CD14-positive monocyte (primary cell): ENCODE measurements around the gene IL10RB. TPM values are rescaled to one million over a fixed set of nuclear protein-coding genes. Genes with fewer than 3 reads are reported as not detected.
A peak's percentile ranks its signal among the peaks of the same experiment; 100 is the strongest.

Experiments
- DNase-seq, 3 donors: peaks; one replicate each; pipeline ENCODE4 v3.0.0-alpha.2; 2011 to 2022
- H2AFZ ChIP-seq: 2 replicates; pipeline ENCODE4 v1.6.0; 2012; ENCODE audit warnings: mild to moderate bottlenecking, low read depth, low read length, inconsistent platforms; ENCODE audit not compliant: insufficient read depth, poor library complexity, severe bottlenecking
- H3K27ac ChIP-seq, 2 donors: 1 replicate in 1 of 2; 2 replicates in 1 of 2; pipeline ENCODE4 v1.5.1; 2012 to 2013; ENCODE audit warnings: low read length in 2 of 2, control low read depth in 1 of 2, inconsistent platforms in 1 of 2, low read depth in 1 of 2, mild to moderate bottlenecking in 1 of 2
- H3K27me3 ChIP-seq, 2 donors: one replicate each; pipeline versions ENCODE4 v1.6.0 to v1.6.1; 2011 to 2013; ENCODE audit warnings: low read length in 2 of 2; ENCODE audit not compliant: control insufficient read depth in 2 of 2, insufficient read depth in 2 of 2
- H3K36me3 ChIP-seq, 2 donors: replicated peaks in 1 of 2; 1 replicate in 1 of 2; 2 replicates in 1 of 2; pipeline versions ENCODE4 v1.5.1 to v1.6.1; 2012 to 2013; ENCODE audit warnings: low read length in 2 of 2, control low read depth in 1 of 2, inconsistent platforms in 1 of 2, mild to moderate bottlenecking in 1 of 2; ENCODE audit not compliant: insufficient read depth in 2 of 2, control insufficient read depth in 1 of 2
- H3K4me1 ChIP-seq, 2 donors: 1 replicate in 1 of 2; 2 replicates in 1 of 2; pipeline versions ENCODE4 v1.5.1 to v1.6.1; 2012 to 2013; ENCODE audit warnings: low read length in 2 of 2, control low read depth in 1 of 2, inconsistent platforms in 1 of 2, mild to moderate bottlenecking in 1 of 2, moderate library complexity in 1 of 2; ENCODE audit not compliant: insufficient read depth in 2 of 2, control insufficient read depth in 1 of 2
- H3K4me2 ChIP-seq: replicated peaks from 2 replicates; pipeline ENCODE3; 2012; ENCODE audit warnings: low read length, moderate library complexity, mild to moderate bottlenecking; ENCODE audit not compliant: poor library complexity, severe bottlenecking; ENCODE audit errors: extremely low read depth
- H3K4me3 ChIP-seq, 3 experiments: fragments of 200-600 bp in 1 of 3; sonication (generic) in 1 of 3; replicated peaks in 1 of 3; 1 replicate in 2 of 3; 2 replicates in 1 of 3; pipeline ENCODE4 v1.5.1; 2011 to 2013; ENCODE audit warnings: low read length in 3 of 3, mild to moderate bottlenecking in 3 of 3, control low read depth in 2 of 3, low read depth in 2 of 3, inconsistent platforms in 1 of 3, moderate library complexity in 1 of 3
- H3K79me2 ChIP-seq: 2 replicates; pipeline ENCODE4 v1.6.0; 2012; ENCODE audit warnings: mild to moderate bottlenecking, control low read depth, inconsistent platforms, low read length, moderate library complexity; ENCODE audit not compliant: insufficient read depth
- H3K9ac ChIP-seq: 2 replicates; pipeline ENCODE4 v1.6.0; 2017; ENCODE audit warnings: low read length, mild to moderate bottlenecking; ENCODE audit not compliant: insufficient read depth, poor library complexity, severe bottlenecking
- H3K9me3 ChIP-seq, 2 donors: replicated peaks in 1 of 2; 1 replicate in 1 of 2; 2 replicates in 1 of 2; pipeline versions ENCODE4 v1.5.1 to v1.6.1; 2012 to 2013; ENCODE audit warnings: low read length in 2 of 2, control low read depth in 1 of 2; ENCODE audit not compliant: control insufficient read depth in 1 of 2, insufficient read depth in 1 of 2
- H4K20me1 ChIP-seq: 2 replicates; pipeline ENCODE4 v1.6.0; 2012; ENCODE audit warnings: mild to moderate bottlenecking, low read length, control low read depth, moderate library complexity; ENCODE audit not compliant: insufficient read depth
- H3K27ac Mint-ChIP-seq, 7 donors: one replicate each; pipeline ENCODE4 v1.8.0; 2020; ENCODE audit warnings: mild to moderate bottlenecking in 7 of 7, mixed read lengths in 7 of 7, moderate library complexity in 6 of 7, inconsistent platforms in 2 of 7
- H3K27me3 Mint-ChIP-seq, 3 donors: one replicate each; pipeline ENCODE4 v1.8.0; 2021 to 2022; ENCODE audit warnings: low read depth in 3 of 3, mild to moderate bottlenecking in 3 of 3, mixed read lengths in 3 of 3, moderate library complexity in 3 of 3, inconsistent platforms in 1 of 3
- H3K36me3 Mint-ChIP-seq, 2 donors: one replicate each; pipeline ENCODE4 v1.8.0; 2020; ENCODE audit warnings: mixed read lengths in 2 of 2, inconsistent platforms in 1 of 2, mild to moderate bottlenecking in 1 of 2
- H3K4me1 Mint-ChIP-seq: one replicate; pipeline ENCODE4 v1.8.0; 2020; ENCODE audit warnings: mild to moderate bottlenecking, mixed read lengths
- H3K4me3 Mint-ChIP-seq, 2 donors: one replicate each; pipeline ENCODE4 v1.8.0; 2020; ENCODE audit warnings: mild to moderate bottlenecking in 2 of 2, mixed read lengths in 2 of 2, moderate library complexity in 1 of 2
- H3K9me3 Mint-ChIP-seq, 7 donors: one replicate each; pipeline ENCODE4 v1.8.0; 2020 to 2022; ENCODE audit warnings: mixed read lengths in 7 of 7, mild to moderate bottlenecking in 6 of 7, moderate library complexity in 6 of 7, inconsistent platforms in 2 of 7
- CTCF ChIP-seq: fragments of 200-600 bp; IDR thresholded peaks from one replicate; pipeline ENCODE4 v1.8.0; 2022; ENCODE audit warnings: antibody characterized with exemption, mild to moderate bottlenecking
- WGBS: methylation state at CpG from one replicate; pipeline ENCODE4 v1.1.5; 2013; ENCODE audit warnings: missing lambda C conversion rate; ENCODE audit not compliant: insufficient coverage; 5-methylcytosine and 5-hydroxymethylcytosine counted together
- intact Hi-C, 2 donors: fragments of 100-400 bp; cut with micrococcal nuclease; formaldehyde crosslinking; loops; one replicate each; pipeline versions ENCODE4 v1.15.0 to v1.15.1; 2023
- polyA plus RNA-seq, 3 donors: library from polyadenylated mRNA; depleted of rRNA in 1 of 3; unstranded in 2 of 3; stranded (reverse) in 1 of 3; fragments of 300-500 nt in 2 of 3; fragments of >200 nt in 1 of 3; fragmentation: Illumina TruSeq in 2 of 3; gene quantifications; 1 replicate in 2 of 3; 2 replicates in 1 of 3; pipeline ENCODE4 v1.2.3, GENCODE V29; 2012 to 2021

The IL10RB gene
- polyA plus RNA-seq, 3 donors: 79.0 to 225 (median 212) TPM

- Mint-ChIP-seq H3K4me3 (no peak overlapping the region), H3K27ac (peak overlapping the region; percentile 32 to 95 (median 89)), H3K36me3 (peaks cover 75 to 87% of the 10 kb centered on the region in 2 donors), H3K9me3 (no peaks in the 10 kb centered on the region), H3K27me3 (peaks cover 0 to 3% (median 0%) of the 10 kb centered on the region in 3 donors), H3K4me1 (peaks cover 37% of the 10 kb centered on the region)
- Histone ChIP-seq H3K27ac (peak overlapping the region in 1 of 2 donors; percentile 80), H3K4me3 (no peak overlapping the region), H3K9ac (no peak overlapping the region), H3K9me3 (no peaks in the 10 kb centered on the region), H3K4me2 (no peak overlapping the region), H3K27me3 (no peaks in the 10 kb centered on the region), H2AFZ (no peak overlapping the region), H4K20me1 (peaks cover 61% of the 10 kb centered on the region), H3K36me3 (peaks cover 55 to 86% of the 10 kb centered on the region in 2 donors), H3K4me1 (peaks cover 27 to 42% of the 10 kb centered on the region in 2 donors), H3K79me2 (peaks cover 70% of the 10 kb centered on the region)
- 90% methylated on average over 2 of the region's 4 CpGs for WGBS
- no peak for TF ChIP-seq CTCF
- intact Hi-C loops: no loop called here
- DNase-seq: no peak
Observed at GRCh38 chr21:33245289-33245918, 20.8 kb upstream of the IL10RB start.

- H3K4me3 ChIP-seq: no peak overlapping the region
- H3K4me1 Mint-ChIP-seq: peaks cover 35% of the 10 kb centered on the region
- peaks cover 86 to 98% of the 10 kb centered on the region in 2 donors for H3K36me3 Mint-ChIP-seq
- H4K20me1 ChIP-seq: peaks cover 50% of the 10 kb centered on the region
- intact Hi-C loops: no loop called here
- no peak for TF ChIP-seq CTCF
- peaks cover 59% of the 10 kb centered on the region for H3K79me2 ChIP-seq
- H3K27ac Mint-ChIP-seq: peak overlapping the region in 5 of 7 donors; percentile 0 to 78 (median 64)
- DNase-seq: no peak
- no peaks in the 10 kb centered on the region for H3K27me3 ChIP-seq
- H3K9ac ChIP-seq: no peak overlapping the region
- no peaks in the 10 kb centered on the region for H3K9me3 ChIP-seq
- peak overlapping the region in 1 of 2 donors; percentile 60 for H3K27ac ChIP-seq
- no peak overlapping the region for H2AFZ ChIP-seq
- H3K4me3 Mint-ChIP-seq: no peak overlapping the region
- H3K36me3 ChIP-seq: peaks cover 66 to 97% of the 10 kb centered on the region in 2 donors
- peaks cover 0 to 3% (median 0%) of the 10 kb centered on the region in 3 donors for H3K27me3 Mint-ChIP-seq
- no peak overlapping the region for H3K4me2 ChIP-seq
- H3K4me1 ChIP-seq: peaks cover 27 to 36% of the 10 kb centered on the region in 2 donors
- WGBS: 73% methylated on average over 4 of the region's 5 CpGs
- H3K9me3 Mint-ChIP-seq: no peaks in the 10 kb centered on the region
Observed at GRCh38 chr21:33246506-33246905, 19.7 kb upstream of the IL10RB start.
